CMK (cell line): ENCODE data around the gene URAD.

Source experiments
- DNase-seq: peaks from one replicate; pipeline ENCODE4 v3.0.0-alpha.2; 2010; ENCODE audit warnings: low read depth

The URAD gene

GRCh38 chr13:28000567-28000966 lies 12.1 kb upstream of the URAD start:
- DNase-seq, result no peak

DNA sequence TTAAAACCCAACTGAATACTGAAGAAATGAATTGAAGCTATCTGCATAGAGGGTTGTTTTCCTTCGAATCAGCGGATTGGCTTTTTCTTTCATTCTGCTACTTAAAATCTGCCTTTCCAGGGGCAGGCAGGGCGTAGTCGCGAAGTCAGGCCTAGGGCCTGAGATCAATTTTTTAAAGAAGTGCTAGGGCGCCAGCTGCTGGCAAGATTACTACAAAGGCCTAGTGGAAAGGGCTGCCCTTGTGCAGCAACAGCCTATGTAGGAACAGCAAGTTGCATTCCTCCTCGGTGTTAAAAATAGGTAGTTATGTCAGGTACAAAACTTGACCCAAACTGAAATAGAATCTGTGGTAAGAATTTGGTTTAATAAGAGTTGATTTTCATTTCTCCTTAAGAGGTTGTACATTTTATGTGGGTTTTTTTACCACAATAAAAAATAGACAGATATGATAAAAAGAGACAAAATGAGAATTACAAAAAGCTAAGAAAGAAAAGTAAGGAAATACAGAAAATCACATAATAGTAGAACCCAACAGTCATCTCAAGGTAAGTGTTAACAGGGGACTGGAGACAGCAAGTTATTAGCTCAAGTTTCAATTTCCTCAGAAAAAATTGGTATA lies 9.5 kb upstream of the URAD start:
- no peak for DNase-seq

- no peak for DNase-seq
These were observed 3.4 kb upstream of the URAD start for GRCh38 chr13:27991881-27992280.

GRCh38 chr13:27985600-27985999 lies 2.9 kb downstream of the URAD start:
- no peak for DNase-seq

GRCh38 chr13:27982361-27982760 lies 6.1 kb downstream of the URAD start:
- no peak for DNase-seq

- no peak for DNase-seq
These were observed 7.3 kb downstream of the URAD start for GRCh38 chr13:27981006-27981708.

- DNase-seq, result no peak
These were observed 8.1 kb downstream of the URAD start for GRCh38 chr13:27980280-27980998.

GRCh38 chr13:27979765-27980279 lies 8.7 kb downstream of the URAD start:
- DNase-seq, result no peak

- DNase-seq, result no peak
These were observed 9.4 kb downstream of the URAD start for GRCh38 chr13:27979001-27979643.

GRCh38 chr13:27978301-27978968 lies 10.1 kb downstream of the URAD start:
- no peak for DNase-seq

DNA sequence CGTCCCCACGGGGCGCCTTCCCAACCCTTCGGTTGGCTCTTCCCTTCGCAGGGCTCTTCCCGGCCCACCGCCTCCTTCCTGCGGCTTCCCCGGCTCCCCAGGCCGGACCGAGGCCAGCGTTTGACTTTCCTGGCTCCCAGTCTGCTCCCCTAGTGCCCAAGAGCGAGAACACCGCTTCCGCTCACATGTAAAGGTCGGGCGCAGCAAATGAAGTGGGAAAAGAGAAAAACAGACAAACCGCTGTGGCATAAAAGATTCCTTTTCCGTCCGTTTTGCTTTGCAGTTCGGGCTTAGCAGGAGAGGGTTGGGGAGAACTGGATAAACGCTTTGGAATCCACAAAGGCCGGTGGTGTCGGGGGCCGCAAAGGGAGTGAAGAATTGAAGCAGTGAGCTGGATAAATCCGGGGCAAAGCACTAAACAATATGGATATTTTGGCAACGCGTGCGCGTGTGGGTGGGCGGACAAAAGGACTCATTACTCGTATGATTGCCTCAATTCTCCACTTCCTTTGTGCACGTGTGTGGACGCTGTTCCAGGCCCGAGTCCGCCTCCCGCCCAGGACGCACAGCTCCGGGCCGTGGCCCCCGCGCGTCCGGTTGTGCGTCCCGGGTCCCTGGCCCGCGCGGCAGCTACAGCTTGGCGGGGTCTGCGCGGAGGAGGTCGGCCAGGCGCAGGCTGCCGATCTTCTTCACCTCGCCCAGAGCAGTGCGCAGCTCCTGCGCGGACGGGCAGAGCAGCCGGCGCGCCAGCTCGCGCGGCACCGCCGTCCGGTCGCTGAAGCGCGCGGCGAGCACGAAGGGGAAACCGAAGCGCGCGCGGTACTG lies 10.8 kb downstream of the URAD start:
- DNase-seq, result no peak

DNA sequence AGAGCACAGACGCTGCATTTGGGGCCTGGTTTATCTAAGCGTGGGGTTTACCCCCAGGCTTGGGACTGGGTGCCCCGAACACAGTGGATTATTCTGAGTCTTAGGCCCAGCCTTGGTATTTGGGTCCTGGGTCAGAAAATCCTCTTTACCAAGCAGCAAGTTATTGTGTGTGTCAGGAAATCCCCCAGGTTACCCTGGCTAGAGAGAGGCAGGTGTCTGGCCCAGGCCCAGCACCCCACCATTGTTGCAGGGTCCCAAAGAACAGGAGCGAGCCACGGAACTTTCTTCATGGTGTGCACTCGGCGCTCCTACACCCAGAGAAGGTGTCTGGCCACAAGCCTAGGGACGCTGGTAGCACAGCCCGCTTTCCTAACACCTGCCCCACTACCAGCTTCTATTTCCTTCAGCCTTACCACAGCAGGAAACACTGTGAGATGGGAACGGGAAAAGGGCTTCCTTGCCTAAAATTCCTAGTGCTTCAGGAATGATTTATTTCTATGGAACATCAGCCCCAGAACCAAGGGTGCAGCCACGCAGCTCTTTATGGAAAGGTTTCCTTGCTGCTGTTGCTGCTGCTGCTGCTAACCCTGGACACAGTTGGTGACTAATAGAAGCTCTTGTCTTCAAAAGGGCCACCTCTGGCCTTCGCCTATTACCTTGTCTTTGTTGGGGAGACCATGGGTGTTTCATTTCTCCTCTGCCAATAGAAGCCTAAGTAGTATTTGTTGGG lies 12.0 kb downstream of the URAD start:
- no peak for DNase-seq

- DNase-seq, result no peak
These were observed 12.7 kb downstream of the URAD start for GRCh38 chr13:27975564-27976361.

- DNase-seq, result no peak
These were observed 14.4 kb downstream of the URAD start for GRCh38 chr13:27973961-27974662.

DNA sequence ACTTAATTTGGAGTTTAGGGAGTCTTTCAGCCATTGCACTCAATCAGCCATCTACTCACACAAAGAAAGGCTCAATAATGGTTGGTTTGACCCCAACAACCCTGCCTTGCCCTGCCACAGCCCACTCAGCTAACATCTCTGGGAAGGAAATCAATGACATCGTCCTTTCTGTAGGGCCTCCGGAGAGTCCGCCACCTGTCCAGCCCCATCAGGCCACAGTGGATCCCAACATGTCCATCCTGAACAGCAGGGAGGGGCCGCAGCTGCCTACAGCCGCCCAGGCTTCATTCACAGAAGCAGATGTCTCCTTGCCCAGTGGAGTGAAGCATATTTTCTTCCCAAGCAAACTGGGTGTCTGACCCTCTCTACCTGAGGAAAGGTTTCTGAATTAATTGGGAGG lies 15.2 kb downstream of the URAD start:
- DNase-seq, result no peak

DNA sequence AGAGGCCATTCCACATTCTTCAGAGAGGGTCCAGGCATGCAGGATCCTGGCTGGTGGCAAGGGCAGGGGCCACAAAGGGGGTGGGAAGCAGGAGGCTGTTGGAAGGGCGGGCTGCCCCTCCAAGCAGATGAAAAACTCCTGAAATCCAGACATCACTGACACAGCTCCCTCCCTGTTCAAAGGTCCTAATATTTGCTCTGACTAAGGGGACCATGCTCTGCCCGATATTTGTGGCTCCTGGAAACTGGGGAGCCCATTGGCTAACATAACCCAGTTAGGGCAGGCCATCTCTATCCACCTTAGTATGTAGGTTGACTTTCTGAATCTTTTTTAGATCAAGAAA lies 16.0 kb downstream of the URAD start:
- no peak for DNase-seq

- DNase-seq, result no peak
These were observed 16.6 kb downstream of the URAD start for GRCh38 chr13:27971776-27972477.

DNA sequence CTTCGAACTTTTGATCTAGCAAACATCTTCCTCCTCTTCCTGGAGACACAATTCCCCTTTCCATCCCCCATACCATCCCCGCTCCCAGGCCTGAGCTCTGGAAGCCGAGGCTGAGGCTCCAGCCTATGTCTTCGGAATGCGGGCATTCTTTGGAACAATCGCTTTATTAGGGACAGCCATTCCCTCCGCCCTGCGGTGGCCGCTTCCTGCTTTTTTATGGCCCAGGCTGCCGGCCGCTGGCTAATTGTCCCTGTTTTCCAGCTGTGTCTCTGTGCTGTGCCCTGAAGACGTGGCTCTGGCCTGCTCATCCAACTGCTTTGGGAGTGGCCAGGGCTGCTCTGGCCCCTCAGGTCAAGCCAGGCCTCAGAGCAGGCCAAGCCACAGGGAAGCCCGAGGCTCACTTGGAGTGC lies 17.3 kb downstream of the URAD start:
- DNase-seq, result no peak
